Neuronal stem cell (in vitro differentiated cells): Measurements from ENCODE around the gene SRP9.

Experiments
- DNase-seq: peaks from one replicate; pipeline ENCODE4 v3.0.0-alpha.2; 2013; ENCODE audit warnings: low spot score
- H2AFZ ChIP-seq: one replicate; pipeline ENCODE4 v1.6.1; 2013; ENCODE audit warnings: mild to moderate bottlenecking, low read length, inconsistent platforms
- H2AK5ac ChIP-seq: 2 replicates; pipeline ENCODE4 v1.6.1; 2013; ENCODE audit warnings: low read depth, mild to moderate bottlenecking, inconsistent platforms, low read length, moderate library complexity, mixed read lengths
- H2BK120ac ChIP-seq: 2 replicates; pipeline ENCODE4 v1.6.1; 2013; ENCODE audit warnings: low read depth, mild to moderate bottlenecking, inconsistent platforms, low read length, moderate library complexity, mixed read lengths
- H2BK12ac ChIP-seq: one replicate; pipeline ENCODE4 v1.6.1; 2013; ENCODE audit warnings: low read length, inconsistent platforms
- H2BK15ac ChIP-seq: 2 replicates; pipeline ENCODE4 v1.6.1; 2013; ENCODE audit warnings: mild to moderate bottlenecking, low read length, inconsistent platforms, mixed read lengths
- H2BK5ac ChIP-seq: one replicate; pipeline ENCODE4 v1.6.1; 2013; ENCODE audit warnings: inconsistent platforms, mild to moderate bottlenecking, low read length, moderate library complexity
- H3K14ac ChIP-seq: one replicate; pipeline ENCODE4 v1.6.1; 2013; ENCODE audit warnings: low read length, inconsistent platforms
- H3K18ac ChIP-seq: 2 replicates; pipeline ENCODE4 v1.6.1; 2013; ENCODE audit warnings: low read length, inconsistent platforms
- H3K23ac ChIP-seq: 2 replicates; pipeline ENCODE4 v1.6.1; 2013; ENCODE audit warnings: low read depth, mild to moderate bottlenecking, mixed read lengths, low read length, inconsistent platforms; ENCODE audit not compliant: poor library complexity
- H3K27ac ChIP-seq: replicated peaks from 3 replicates; pipeline ENCODE4 v1.5.1; 2013; ENCODE audit warnings: low read length, inconsistent platforms
- H3K27me3 ChIP-seq, 3 experiments: 2 replicates each; pipeline ENCODE4 v1.6.1; 2013; ENCODE audit warnings: low read length in 3 of 3, mild to moderate bottlenecking in 2 of 3, inconsistent platforms in 1 of 3, low read depth in 1 of 3, mixed read lengths in 1 of 3, moderate library complexity in 1 of 3; ENCODE audit not compliant: control insufficient read depth in 3 of 3, insufficient read depth in 3 of 3
- H3K36me3 ChIP-seq, 2 donors: replicated peaks in 1 of 2; 2 replicates each; pipeline ENCODE4 v1.6.1; 2013; ENCODE audit warnings: low read length in 2 of 2; ENCODE audit not compliant: control insufficient read depth in 2 of 2, insufficient read depth in 2 of 2
- H3K4ac ChIP-seq: 2 replicates; pipeline ENCODE4 v1.6.1; 2013; ENCODE audit warnings: inconsistent platforms, mild to moderate bottlenecking, low read length, moderate library complexity
- H3K4me1 ChIP-seq, 2 donors: 1 replicate in 1 of 2; 2 replicates in 1 of 2; pipeline ENCODE4 v1.6.1; 2013; ENCODE audit warnings: low read length in 2 of 2, low read depth in 1 of 2; ENCODE audit not compliant: control insufficient read depth in 2 of 2, insufficient read depth in 1 of 2
- H3K4me2 ChIP-seq: one replicate; pipeline ENCODE4 v1.6.1; 2013; ENCODE audit warnings: mild to moderate bottlenecking, low read length, inconsistent platforms; ENCODE audit not compliant: insufficient read depth, poor library complexity, severe bottlenecking
- H3K4me3 ChIP-seq, 2 donors: 2 replicates each; pipeline ENCODE4 v1.5.1; 2013; ENCODE audit warnings: low read length in 2 of 2, mild to moderate bottlenecking in 2 of 2, inconsistent platforms in 1 of 2, moderate library complexity in 1 of 2
- H3K79me1 ChIP-seq: one replicate; pipeline ENCODE4 v1.6.1; 2013; ENCODE audit warnings: low read depth, mild to moderate bottlenecking, inconsistent platforms, low read length, moderate library complexity
- H3K9ac ChIP-seq: one replicate; pipeline ENCODE4 v1.6.1; 2013; ENCODE audit warnings: mild to moderate bottlenecking, low read depth, low read length, inconsistent platforms; ENCODE audit not compliant: poor library complexity
- H3K9me3 ChIP-seq, 2 donors: replicated peaks in 1 of 2; 2 replicates each; pipeline versions ENCODE3 to v1.6.1; 2013; ENCODE audit warnings: low read length in 2 of 2, mild to moderate bottlenecking in 2 of 2, inconsistent platforms in 1 of 2, low read depth in 1 of 2, mixed read lengths in 1 of 2, moderate library complexity in 1 of 2; ENCODE audit not compliant: control insufficient read depth in 2 of 2, insufficient read depth in 1 of 2
- H4K8ac ChIP-seq: one replicate; pipeline ENCODE4 v1.6.1; 2013; ENCODE audit warnings: low read depth, mild to moderate bottlenecking, inconsistent platforms, low read length, moderate library complexity
- H4K91ac ChIP-seq: one replicate; pipeline ENCODE4 v1.6.1; 2013; ENCODE audit warnings: low read length, low read depth, mild to moderate bottlenecking, inconsistent platforms; ENCODE audit not compliant: poor library complexity
- WGBS, 2 donors: extraction: QIAGEN DNeasy Blood & Tissue Kit; methylation state at CpG; one replicate each; pipeline ENCODE4 v1.1.7; 2013; ENCODE audit warnings: missing lambda C conversion rate in 2 of 2, mixed read lengths in 1 of 2; ENCODE audit not compliant: insufficient read length in 2 of 2, insufficient replicate concordance in 1 of 2; ENCODE audit errors: extremely low coverage in 2 of 2; 5-methylcytosine and 5-hydroxymethylcytosine counted together

The SRP9 gene

GRCh38 chr1:225772323-225772768 lies 5.3 kb upstream of the SRP9 start:
- H3K4me1 ChIP-seq, result peaks cover 25 to 39% of the 10 kb centered on the region in 2 donors
- H3K9me3 ChIP-seq, result no peaks in the 10 kb centered on the region
- no CpG with 5 or more reads among the region's 5 CpGs for WGBS, 2 donors
- no peak overlapping the region for H3K27ac ChIP-seq
- H2BK15ac ChIP-seq, result no peak overlapping the region
- H3K4me2 ChIP-seq, result no peak overlapping the region
- no peaks in the 10 kb centered on the region for H3K36me3 ChIP-seq
- no peak overlapping the region for H3K4me3 ChIP-seq
- no peak overlapping the region for H3K14ac ChIP-seq
- H2BK120ac ChIP-seq, result no peak overlapping the region
- no peaks in the 10 kb centered on the region for H3K27me3 ChIP-seq
- H3K4ac ChIP-seq, result no peak overlapping the region
- no peak overlapping the region for H2AK5ac ChIP-seq
- no peak overlapping the region for H2BK12ac ChIP-seq
- no peak overlapping the region for H3K9ac ChIP-seq
- H2AFZ ChIP-seq, result peak overlapping the region; percentile 65
- H4K8ac ChIP-seq, result no peak overlapping the region
- no peaks in the 10 kb centered on the region for H3K79me1 ChIP-seq
- H2BK5ac ChIP-seq, result no peak overlapping the region
- H3K18ac ChIP-seq, result no peak overlapping the region
- DNase-seq, result peak; percentile 82
- no peak overlapping the region for H3K23ac ChIP-seq
- no peak overlapping the region for H4K91ac ChIP-seq

- Histone ChIP-seq H2BK15ac (no peak overlapping the region), H2BK5ac (no peak overlapping the region), H3K9ac (no peak overlapping the region), H3K79me1 (no peaks in the 10 kb centered on the region), H4K8ac (no peak overlapping the region), H2AK5ac (no peak overlapping the region), H3K23ac (no peak overlapping the region), H3K9me3 (no peaks in the 10 kb centered on the region), H3K27me3 (no peaks in the 10 kb centered on the region), H3K36me3 (no peaks in the 10 kb centered on the region), H3K4ac (no peak overlapping the region), H3K4me2 (no peak overlapping the region), H2BK12ac (no peak overlapping the region), H3K4me3 (no peak overlapping the region), H2AFZ (no peak overlapping the region), H3K14ac (no peak overlapping the region), H3K27ac (no peak overlapping the region), H3K4me1 (peaks cover 20 to 34% of the 10 kb centered on the region in 2 donors), H4K91ac (no peak overlapping the region), H3K18ac (no peak overlapping the region), H2BK120ac (no peak overlapping the region)
- WGBS, 2 donors, result no CpG with 5 or more reads among the region's 4 CpGs
- DNase-seq, result no peak
Observed at GRCh38 chr1:225772848-225773247, 4.8 kb upstream of the SRP9 start.

GRCh38 chr1:225774281-225775147 lies 3.1 kb upstream of the SRP9 start:
- Histone ChIP-seq H3K18ac (no peak overlapping the region), H3K79me1 (no peaks in the 10 kb centered on the region), H3K4ac (no peak overlapping the region), H3K4me2 (no peak overlapping the region), H3K27me3 (no peaks in the 10 kb centered on the region), H4K91ac (no peak overlapping the region), H2AK5ac (no peak overlapping the region), H3K27ac (no peak overlapping the region), H2BK120ac (no peak overlapping the region), H3K14ac (no peak overlapping the region), H3K4me1 (peaks cover 11 to 33% of the 10 kb centered on the region in 2 donors), H3K23ac (no peak overlapping the region), H3K9ac (no peak overlapping the region), H2BK5ac (no peak overlapping the region), H3K9me3 (no peaks in the 10 kb centered on the region), H3K4me3 (no peak overlapping the region), H2BK15ac (no peak overlapping the region), H2AFZ (peak overlapping the region; percentile 3), H2BK12ac (no peak overlapping the region), H4K8ac (no peak overlapping the region), H3K36me3 (peaks cover 0 to 10% of the 10 kb centered on the region in 2 donors)
- no peak for DNase-seq
- no CpG with 5 or more reads among the region's 3 CpGs for WGBS, 2 donors

- Histone ChIP-seq H3K27me3 (no peaks in the 10 kb centered on the region), H3K27ac (no peak overlapping the region), H2BK120ac (no peak overlapping the region), H2AFZ (no peak overlapping the region), H4K8ac (no peak overlapping the region), H3K9me3 (peaks cover 0 to 6% of the 10 kb centered on the region in 2 donors), H3K79me1 (no peaks in the 10 kb centered on the region), H2BK12ac (no peak overlapping the region), H3K36me3 (peaks cover 0 to 27% of the 10 kb centered on the region in 2 donors), H2AK5ac (no peak overlapping the region), H3K9ac (no peak overlapping the region), H4K91ac (no peak overlapping the region), H3K18ac (no peak overlapping the region), H3K4me1 (peaks cover 6 to 28% of the 10 kb centered on the region in 2 donors), H3K4me3 (no peak overlapping the region), H3K4ac (no peak overlapping the region), H3K14ac (no peak overlapping the region), H2BK5ac (no peak overlapping the region), H3K23ac (no peak overlapping the region), H3K4me2 (no peak overlapping the region), H2BK15ac (no peak overlapping the region)
- no peak for DNase-seq
- no CpG with 5 or more reads among the region's 4 CpGs for WGBS, 2 donors
Observed at GRCh38 chr1:225776294-225776693, 1.3 kb upstream of the SRP9 start.
